Loucy (cell line): ENCODE results near the gene C16orf96.

Experiments
- H2AFZ ChIP-seq: fragments of 200-600 bp; sonication (generic); 2 replicates; pipeline ENCODE4 v1.6.0; 2016; ENCODE audit warnings: antibody characterized with exemption, mild to moderate bottlenecking, low read length, moderate library complexity
- H3F3A ChIP-seq: fragments of 200-600 bp; 2 replicates; pipeline ENCODE4 v1.6.0; 2016; ENCODE audit warnings: antibody characterized with exemption, low read depth, mild to moderate bottlenecking
- H3K27me3 ChIP-seq: fragments of 200-600 bp; sonication (generic); 2 replicates; pipeline ENCODE4 v1.6.1; 2014; ENCODE audit warnings: low read length, mild to moderate bottlenecking; ENCODE audit not compliant: insufficient read depth, poor library complexity, severe bottlenecking
- H3K36me3 ChIP-seq: fragments of 200-600 bp; sonication (generic); 2 replicates; pipeline ENCODE4 v1.6.1; 2016; ENCODE audit warnings: low read length; ENCODE audit not compliant: insufficient read depth
- H3K4me1 ChIP-seq: fragments of 200-600 bp; sonication (generic); 2 replicates; pipeline ENCODE4 v1.5.1; 2014; ENCODE audit warnings: low read length, mild to moderate bottlenecking; ENCODE audit not compliant: insufficient read depth, poor library complexity, severe bottlenecking
- H3K4me2 ChIP-seq: fragments of 200-600 bp; sonication (generic); 2 replicates; pipeline ENCODE4 v1.6.0; 2014; ENCODE audit warnings: antibody characterized with exemption, low read length, low read depth, mild to moderate bottlenecking; ENCODE audit not compliant: poor library complexity, severe bottlenecking
- H3K4me3 ChIP-seq: fragments of 200-600 bp; sonication (generic); 2 replicates; pipeline ENCODE4 v1.5.1; 2014; ENCODE audit warnings: low read length, mild to moderate bottlenecking, mixed read lengths; ENCODE audit not compliant: poor library complexity, severe bottlenecking
- H3K79me2 ChIP-seq: fragments of 200-600 bp; sonication (generic); 2 replicates; pipeline ENCODE4 v1.6.1; 2014; ENCODE audit warnings: low read length; ENCODE audit not compliant: insufficient read depth
- H3K9ac ChIP-seq: fragments of 200-600 bp; sonication (generic); 2 replicates; pipeline ENCODE4 v1.6.0; 2014; ENCODE audit warnings: mild to moderate bottlenecking, low read depth, low read length, moderate library complexity; ENCODE audit not compliant: poor library complexity, severe bottlenecking
- H3K9me2 ChIP-seq: fragments of 200-600 bp; sonication (generic); replicated peaks from 2 replicates; pipeline ENCODE4 v1.6.1; 2016; ENCODE audit warnings: low read depth, low read length, mixed read lengths
- H3K9me3 ChIP-seq: fragments of 200-600 bp; sonication (generic); 2 replicates; pipeline ENCODE4 v1.6.1; 2014; ENCODE audit warnings: mild to moderate bottlenecking, antibody characterized with exemption, low read length, low read depth; ENCODE audit not compliant: insufficient read depth
- H4K20me1 ChIP-seq: fragments of 200-600 bp; sonication (generic); 2 replicates; pipeline ENCODE4 v1.6.0; 2014; ENCODE audit warnings: antibody characterized with exemption, low read length, mild to moderate bottlenecking; ENCODE audit not compliant: insufficient read depth, poor library complexity, severe bottlenecking
- EZH2phosphoT487 ChIP-seq: fragments of 200-600 bp; IDR thresholded peaks from 2 replicates; pipeline ENCODE4 v1.6.1; 2018; ENCODE audit warnings: antibody characterized with exemption, mild to moderate bottlenecking, moderate library complexity, borderline replicate concordance
- TF ChIP-seq, protein P1 (sequence below): fragments of 200-600 bp; sonication (generic); conservative IDR thresholded peaks from 2 replicates; pipeline ENCODE4 v1.5.1; 2014; ENCODE audit warnings: mild to moderate bottlenecking, antibody characterized with exemption, low read length

C16orf96 gene

DNA sequence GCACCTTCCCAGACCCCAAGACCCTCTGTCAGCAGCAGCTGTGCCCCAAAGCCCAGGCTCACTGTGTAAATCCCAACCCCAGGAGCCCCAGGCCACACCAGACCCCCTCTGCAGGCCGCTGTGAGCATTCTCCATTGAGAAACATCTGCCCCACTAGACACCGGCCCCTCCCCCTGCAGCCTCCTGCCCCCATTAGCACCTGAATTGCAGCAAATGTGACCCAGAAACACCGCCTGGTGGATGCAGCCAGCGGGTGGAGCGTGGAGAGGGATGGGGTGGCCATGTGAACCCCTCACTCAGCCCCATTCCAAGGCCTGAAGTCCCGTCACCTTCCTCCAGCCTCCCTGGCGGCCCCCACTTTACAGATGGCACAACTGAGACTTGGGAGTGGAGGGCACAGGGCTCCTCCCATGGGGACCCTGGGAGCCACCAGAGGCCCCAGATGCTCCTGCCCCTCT is 56.4 kb downstream of the C16orf96 start:
- H3K36me3 ChIP-seq = no peaks in the 10 kb centered on the region
- H3K4me1 ChIP-seq = peaks cover 12% of the 10 kb centered on the region

GRCh38 chr16:4612977-4613635 is 57.0 kb downstream of the C16orf96 start:
- Histone ChIP-seq H3K9ac (peak overlapping the region; percentile 77), H3K4me2 (peak overlapping the region; percentile 84), H3K4me1 (peaks cover 12% of the 10 kb centered on the region), H3K9me3 (no peaks in the 10 kb centered on the region), H3K79me2 (peaks cover 47% of the 10 kb centered on the region), H3K27me3 (no peaks in the 10 kb centered on the region), H2AFZ (no peak overlapping the region), H4K20me1 (peaks cover 16% of the 10 kb centered on the region), H3K9me2 (no peaks in the 10 kb centered on the region), H3K4me3 (peak overlapping the region; percentile 85), H3K36me3 (no peaks in the 10 kb centered on the region), H3F3A (no peaks in the 10 kb centered on the region)
- TF ChIP-seq, protein P1, sequence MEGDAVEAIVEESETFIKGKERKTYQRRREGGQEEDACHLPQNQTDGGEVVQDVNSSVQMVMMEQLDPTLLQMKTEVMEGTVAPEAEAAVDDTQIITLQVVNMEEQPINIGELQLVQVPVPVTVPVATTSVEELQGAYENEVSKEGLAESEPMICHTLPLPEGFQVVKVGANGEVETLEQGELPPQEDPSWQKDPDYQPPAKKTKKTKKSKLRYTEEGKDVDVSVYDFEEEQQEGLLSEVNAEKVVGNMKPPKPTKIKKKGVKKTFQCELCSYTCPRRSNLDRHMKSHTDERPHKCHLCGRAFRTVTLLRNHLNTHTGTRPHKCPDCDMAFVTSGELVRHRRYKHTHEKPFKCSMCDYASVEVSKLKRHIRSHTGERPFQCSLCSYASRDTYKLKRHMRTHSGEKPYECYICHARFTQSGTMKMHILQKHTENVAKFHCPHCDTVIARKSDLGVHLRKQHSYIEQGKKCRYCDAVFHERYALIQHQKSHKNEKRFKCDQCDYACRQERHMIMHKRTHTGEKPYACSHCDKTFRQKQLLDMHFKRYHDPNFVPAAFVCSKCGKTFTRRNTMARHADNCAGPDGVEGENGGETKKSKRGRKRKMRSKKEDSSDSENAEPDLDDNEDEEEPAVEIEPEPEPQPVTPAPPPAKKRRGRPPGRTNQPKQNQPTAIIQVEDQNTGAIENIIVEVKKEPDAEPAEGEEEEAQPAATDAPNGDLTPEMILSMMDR = no peak
- TF ChIP-seq EZH2phosphoT487 = no peak

More for the DNA sequence above, 56.4 kb downstream of the C16orf96 start:
- Histone ChIP-seq H3K9me2 (no peaks in the 10 kb centered on the region), H3K4me2 (peak overlapping the region; percentile 84), H4K20me1 (peaks cover 16% of the 10 kb centered on the region), H3K9ac (peak overlapping the region; percentile 77), H3K4me3 (peak overlapping the region; percentile 85), H3K79me2 (peaks cover 47% of the 10 kb centered on the region), H3K27me3 (no peaks in the 10 kb centered on the region), H3K9me3 (no peaks in the 10 kb centered on the region), H2AFZ (no peak overlapping the region), H3F3A (no peaks in the 10 kb centered on the region)
- TF ChIP-seq EZH2phosphoT487 = no peak
- TF ChIP-seq, protein P1 = no peak

GRCh38 chr16:4613636-4614570 is 57.8 kb downstream of the C16orf96 start:
- H2AFZ ChIP-seq = no peak overlapping the region

More at GRCh38 chr16:4613636-4614570, 57.8 kb downstream of the C16orf96 start:
- Histone ChIP-seq H3K27me3 (no peaks in the 10 kb centered on the region), H3K4me2 (peak overlapping the region; percentile 84), H3K4me1 (peaks cover 12% of the 10 kb centered on the region), H3K9ac (peak overlapping the region; percentile 77), H4K20me1 (peaks cover 16% of the 10 kb centered on the region), H3K4me3 (peak overlapping the region; percentile 85), H3K79me2 (peaks cover 47% of the 10 kb centered on the region), H3K36me3 (no peaks in the 10 kb centered on the region), H3K9me3 (no peaks in the 10 kb centered on the region), H3K9me2 (no peaks in the 10 kb centered on the region), H3F3A (no peaks in the 10 kb centered on the region)
- no peak for TF ChIP-seq EZH2phosphoT487
- TF ChIP-seq, protein P1 = no peak
